GM19351 (cell line): ENCODE results near the gene OPCML.

Experiments
- ATAC-seq: cut with Tn5 transposase; IDR thresholded peaks from one replicate; pipeline ENCODE4 v1.9.1; 2021; ENCODE audit warnings: mild to moderate bottlenecking, moderate library complexity; ENCODE audit not compliant: unreplicated experiment

OPCML gene

DNA sequence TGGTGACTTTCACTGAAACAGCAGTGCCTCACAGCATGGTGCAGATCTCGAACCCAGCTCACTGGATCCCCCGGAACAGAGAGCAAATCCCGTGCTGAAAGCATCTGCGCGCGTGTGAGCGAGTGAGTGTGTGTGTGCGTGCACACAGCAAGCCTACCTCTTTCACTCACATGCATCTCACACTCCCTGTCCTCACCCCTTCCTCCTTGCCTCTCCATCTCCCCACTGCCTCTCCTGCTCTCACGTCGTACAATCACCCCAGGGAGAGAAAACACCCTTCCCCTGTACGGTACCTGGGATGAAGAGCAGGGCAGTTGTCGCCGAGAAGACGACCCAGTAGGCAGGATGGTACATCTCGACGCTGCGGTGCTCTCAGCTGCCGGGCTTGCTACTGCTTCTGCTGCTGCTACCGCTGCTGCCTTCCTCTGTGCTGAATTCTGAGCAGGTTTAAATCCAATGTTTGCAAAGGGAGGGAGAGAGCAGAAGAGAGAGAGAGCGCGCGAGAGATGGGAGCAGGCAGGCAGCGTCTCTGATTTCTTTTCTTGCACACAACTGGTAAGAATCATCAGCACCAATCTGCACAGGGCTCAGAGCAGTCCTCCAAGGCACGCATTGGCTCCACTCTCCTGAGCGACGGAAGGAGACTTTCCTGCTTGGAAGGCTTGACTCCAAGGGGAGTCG is at the start of gene OPCML:
TSS of gene OPCML (minus strand) at position 531 of the 681 bp plus-strand sequence.
- ATAC-seq = no peak

DNA sequence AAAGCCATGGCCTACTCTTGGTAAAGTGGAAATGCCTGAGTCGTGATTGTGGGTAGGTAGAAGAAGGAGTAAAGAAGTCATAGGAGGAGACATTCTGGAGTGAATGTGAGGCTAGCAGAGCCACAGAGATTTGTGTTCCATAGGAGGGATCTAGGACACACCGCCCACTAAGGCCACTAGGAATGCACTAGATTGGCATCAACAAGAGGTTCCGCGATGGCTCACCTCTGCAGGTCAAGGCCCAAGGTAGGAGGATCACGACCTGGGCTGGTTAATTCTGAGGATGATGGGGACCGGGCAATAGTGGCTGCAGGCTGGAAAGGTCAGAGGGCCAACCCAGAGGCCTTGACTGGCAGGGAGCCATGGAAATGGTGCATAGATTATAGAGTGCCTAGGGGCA is 48.8 kb upstream of the OPCML start:
- no peak for ATAC-seq

DNA sequence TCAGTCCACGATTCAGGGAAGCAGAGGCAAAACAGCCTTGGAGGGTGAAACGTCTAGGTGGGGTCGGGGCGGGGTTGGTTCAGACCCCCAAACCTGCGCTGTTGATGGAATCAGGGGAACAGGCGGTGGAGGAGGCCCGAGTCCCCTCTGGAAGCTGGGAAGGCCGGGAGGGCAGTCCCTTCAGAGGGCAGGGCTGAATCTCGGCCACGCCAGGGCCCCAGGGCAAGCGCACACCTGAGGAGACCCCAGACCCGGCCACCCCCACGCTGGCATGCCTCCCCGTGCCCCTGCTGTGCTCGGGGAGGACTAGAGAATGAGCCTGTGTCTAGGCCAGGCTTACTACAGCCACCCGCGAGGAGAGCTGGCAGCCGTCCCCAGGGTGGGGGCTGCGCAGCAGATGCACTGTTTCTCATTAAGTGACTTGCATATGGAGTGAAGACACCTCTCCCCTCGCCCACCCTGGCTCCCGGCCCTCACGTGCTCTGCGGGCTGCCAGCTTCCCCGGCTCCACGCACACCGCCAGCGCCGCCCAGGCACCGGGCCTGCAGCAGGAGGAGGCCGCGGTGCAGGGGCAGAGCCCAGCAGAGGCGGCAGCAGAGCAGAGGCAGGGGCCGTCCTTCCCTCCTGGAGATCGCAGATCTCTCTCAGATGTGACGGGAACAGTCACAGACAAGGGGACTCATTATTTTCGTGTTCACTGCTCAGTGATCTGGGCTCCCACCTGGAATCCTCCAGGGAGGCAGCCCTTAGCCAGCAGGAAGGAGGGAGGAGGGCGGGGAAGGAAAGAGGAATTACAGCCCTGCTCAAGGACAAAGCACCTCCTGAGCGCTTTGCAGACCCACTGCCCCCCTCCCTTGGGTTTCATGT is 47.1 kb upstream of the OPCML start:
- ATAC-seq = no peak

DNA sequence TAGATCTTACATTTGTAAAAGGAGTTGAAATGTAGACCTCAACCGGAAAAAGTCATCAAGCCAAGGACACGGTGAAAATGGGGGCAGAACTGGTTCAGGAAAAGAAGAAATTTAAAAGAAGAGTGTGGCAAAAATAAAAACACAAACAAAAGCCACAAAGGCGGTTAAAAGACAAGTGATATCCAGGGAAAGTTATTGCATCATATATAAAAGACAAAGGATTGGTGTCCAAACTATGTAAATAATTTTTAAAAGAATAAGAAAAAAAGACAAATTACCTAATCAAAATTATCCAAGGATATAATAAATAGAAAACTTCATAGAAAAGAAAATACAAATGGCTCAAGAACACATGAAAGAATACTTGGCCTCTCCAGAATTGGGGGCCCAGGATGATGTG is 45.1 kb upstream of the OPCML start:
- no peak for ATAC-seq

DNA sequence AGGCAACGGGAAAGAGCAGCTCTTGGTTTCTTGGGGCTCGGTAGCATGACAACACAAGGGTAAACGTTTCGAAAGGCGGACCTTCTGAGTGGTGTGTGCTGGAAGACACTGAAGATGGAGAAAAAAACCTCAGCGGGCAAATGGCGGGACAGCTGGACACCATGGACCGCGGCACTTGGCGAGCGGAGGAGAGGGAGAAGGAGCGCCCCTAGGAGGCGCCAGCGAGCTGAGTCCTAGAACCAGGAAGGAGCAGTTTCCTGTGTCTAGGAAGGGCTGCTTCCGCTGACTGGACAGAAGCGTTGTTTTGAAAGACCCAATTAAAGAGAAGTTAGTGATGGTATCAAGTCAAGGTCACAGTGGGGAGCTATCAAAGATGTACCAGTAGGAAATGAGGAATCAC is 44.0 kb upstream of the OPCML start:
- no peak for ATAC-seq

DNA sequence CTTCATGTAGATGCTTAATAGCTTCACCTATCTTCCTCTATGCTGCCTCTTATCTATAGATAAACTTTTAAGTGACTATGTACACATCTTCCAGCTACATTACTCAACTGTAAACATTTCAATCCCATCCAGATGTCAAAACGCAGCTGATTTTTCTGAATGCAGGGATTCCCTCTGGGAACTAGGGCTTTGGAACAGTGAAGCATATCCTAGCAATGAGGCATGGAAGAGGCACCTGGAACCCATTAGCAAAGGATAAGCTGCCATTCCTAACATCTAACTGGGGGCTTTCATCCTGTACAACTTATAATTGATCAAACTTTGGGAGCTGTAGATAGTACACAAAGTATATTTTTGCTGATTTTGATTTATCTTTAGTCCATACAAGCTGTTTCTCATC is 40.8 kb upstream of the OPCML start:
- ATAC-seq = no peak

DNA sequence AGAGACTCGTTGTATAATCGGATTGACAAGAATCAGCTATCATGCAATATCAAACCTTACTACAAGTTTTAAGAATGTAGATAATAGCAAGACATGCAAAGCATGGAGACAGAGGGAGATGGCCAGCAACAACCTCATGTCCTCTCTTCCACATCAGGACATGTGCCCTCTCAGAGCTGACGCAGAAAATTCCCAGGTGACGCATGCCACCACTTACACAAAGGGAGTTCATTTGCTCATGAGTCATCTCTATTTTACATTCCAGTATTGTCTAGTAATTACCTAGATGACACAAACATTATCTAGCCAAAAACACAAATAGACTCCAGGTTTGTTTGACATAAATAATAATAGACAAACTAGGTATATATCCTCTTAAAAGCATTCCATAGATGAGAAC is 38.1 kb upstream of the OPCML start:
- ATAC-seq = no peak

DNA sequence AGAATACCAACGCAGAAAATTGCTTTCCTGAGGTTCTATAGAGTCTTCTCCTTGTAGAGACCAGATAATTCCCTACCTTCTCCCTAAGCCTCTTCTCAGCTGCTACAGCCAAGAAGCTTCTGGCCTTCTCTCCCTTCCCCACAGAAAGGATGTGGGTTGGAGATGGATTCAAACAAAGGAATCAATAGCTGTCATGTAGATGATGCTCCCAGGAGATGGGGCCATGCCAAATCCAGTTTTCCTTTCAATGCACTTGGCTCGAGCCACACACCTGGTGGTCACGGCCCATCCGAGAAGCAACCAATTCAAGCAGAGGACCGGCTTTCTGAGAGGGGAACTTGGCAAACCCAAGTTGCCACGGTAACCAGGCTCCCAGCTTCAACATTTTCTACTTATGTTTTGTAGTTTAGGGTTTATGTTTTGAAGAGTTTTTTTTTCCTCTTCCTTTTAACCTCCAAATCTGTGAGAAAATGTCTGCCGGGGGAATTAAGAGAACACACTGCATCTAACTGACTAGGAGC is 31.3 kb upstream of the OPCML start:
- no peak for ATAC-seq

DNA sequence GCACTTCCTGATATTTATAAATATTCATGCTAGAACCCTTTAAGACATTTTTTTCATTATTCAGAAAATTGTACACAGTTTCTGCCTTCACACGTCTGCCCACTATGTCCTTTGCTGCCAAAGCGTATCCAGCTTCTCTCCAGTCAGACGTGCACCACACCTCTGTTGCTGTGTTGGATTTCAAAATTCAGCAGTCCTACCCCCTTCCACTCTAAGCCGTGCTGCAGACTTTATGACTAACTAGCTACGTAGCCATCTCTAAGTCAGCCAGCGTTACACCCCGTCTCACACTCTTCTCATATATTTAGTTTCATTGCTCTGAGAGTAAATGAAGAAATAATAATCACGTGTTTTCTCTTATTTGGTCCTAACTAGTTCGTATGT is 28.2 kb upstream of the OPCML start:
- no peak for ATAC-seq

DNA sequence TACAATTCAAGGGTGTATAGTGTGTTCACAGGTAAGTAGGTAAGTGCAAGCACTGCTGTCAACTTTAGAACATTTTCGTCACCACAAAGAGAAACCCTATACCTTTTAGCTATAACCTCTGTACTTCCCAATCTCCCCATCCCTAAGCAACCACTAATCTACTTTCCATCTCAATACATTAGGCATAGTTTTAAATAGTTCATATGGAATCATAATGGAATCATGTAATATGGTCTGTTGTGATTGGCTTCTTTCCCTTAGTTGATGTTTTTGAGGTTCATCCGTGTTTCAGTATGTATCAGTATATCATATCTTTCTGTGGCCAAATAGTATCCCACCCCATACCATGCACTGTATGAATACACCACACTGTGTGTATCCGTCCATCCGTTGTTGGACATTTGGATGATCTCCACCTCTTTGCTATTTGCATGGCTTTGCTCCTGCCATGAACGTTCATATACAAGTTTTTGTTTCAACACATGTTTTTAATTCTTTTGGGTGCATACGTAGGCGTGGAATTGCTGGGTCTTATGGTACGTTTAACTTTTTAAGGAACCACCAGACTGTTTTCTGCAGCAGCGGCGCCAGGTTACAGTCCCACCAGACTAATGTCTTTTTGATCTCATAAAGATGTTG is 27.7 kb upstream of the OPCML start:
- ATAC-seq = no peak

DNA sequence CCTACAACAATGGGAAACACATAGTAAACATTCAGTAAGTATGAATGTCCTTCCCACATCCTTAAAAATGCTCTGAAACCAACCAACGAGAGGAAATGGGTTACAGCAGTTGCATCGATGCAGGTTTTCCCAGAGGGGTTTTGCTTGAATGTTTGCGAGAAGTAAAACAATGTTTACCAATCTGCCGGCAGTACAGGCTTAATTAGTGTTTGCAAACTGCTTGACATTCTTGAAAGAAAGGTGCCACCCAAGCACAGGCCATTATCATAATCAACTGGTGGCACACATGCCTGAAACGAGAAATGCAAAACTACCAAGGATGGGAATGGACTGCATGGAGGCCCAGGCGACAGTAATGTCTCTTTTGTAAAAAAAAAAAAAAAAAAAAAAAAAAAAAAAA is 27.1 kb upstream of the OPCML start:
- ATAC-seq = no peak

DNA sequence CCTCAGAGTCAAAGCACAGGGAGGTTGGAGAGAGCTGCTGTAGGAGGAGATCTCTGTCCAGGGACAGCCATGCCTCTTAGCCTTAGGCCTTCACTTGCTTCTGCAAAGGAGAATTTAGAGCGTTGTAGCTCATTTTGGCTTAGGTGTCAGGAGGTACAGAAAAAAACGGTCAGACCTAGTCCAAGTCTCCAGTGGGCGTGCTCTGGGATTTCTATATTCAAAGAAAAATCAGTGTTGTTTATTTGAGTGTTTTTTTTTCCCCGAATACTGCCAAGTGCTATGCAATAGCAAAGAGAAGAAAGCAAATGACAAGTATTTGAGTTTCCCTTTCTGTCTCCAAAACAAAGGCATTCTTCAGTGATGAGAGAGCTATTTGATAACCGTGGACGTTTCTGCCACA is 22.7 kb upstream of the OPCML start:
- ATAC-seq = no peak

DNA sequence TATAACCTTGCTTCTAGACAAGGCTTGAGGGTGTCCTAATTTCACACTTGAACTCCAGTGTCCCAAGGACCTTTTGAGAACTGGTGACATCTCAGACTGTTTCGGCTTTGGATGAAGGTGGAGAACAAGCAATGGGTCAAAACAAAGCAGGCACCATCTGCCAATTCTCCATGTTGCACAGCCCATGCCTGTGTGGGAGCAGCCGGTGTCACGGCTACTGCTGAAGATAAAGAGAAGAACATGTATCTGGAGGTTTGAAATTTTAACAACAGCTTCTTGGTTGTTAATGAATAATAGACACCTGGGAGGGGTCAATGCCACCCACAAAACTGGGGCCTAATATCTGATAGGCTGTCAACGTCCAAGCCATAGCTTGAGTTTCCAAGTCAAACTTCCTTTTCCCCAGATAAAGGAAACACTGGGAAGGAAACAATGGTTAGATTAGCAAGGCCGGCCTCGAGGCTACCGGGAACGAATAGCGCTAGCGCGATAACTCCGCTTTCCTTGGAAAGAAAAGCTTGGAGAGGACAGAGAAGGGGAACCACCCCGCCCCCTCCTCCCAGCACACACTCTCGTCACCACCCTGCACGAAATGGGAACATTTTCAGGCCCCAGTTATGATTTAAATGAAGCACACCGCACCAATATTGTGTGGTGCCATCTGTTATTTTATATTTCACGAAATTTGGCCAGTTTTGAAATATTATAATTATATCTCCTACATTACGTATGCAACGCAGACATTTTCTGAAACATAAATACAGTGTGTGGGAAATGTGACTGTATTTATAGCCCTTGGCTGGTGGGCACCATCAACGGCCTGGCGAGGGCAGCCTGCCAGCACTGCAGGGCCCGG is 21.8 kb upstream of the OPCML start:
- ATAC-seq = no peak

DNA sequence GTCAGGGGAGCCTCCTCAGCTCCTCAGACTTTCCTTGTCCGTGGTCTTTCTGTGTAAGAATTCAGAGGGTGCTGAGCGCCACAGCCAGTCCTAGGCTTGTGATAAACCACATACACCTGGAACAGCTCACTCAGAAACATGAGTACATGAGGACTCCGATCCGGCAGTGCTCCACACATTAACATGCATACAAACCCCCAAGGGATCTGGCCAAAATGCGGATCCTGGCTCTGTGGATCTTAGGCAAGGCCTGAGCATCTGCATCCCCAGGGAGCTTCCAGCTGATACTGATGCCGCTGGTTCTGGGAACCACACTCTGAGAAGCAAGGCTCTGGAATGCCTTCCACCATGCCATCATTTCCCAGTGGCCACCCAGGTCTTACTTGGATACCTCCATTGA is 20.6 kb upstream of the OPCML start:
- no peak for ATAC-seq

DNA sequence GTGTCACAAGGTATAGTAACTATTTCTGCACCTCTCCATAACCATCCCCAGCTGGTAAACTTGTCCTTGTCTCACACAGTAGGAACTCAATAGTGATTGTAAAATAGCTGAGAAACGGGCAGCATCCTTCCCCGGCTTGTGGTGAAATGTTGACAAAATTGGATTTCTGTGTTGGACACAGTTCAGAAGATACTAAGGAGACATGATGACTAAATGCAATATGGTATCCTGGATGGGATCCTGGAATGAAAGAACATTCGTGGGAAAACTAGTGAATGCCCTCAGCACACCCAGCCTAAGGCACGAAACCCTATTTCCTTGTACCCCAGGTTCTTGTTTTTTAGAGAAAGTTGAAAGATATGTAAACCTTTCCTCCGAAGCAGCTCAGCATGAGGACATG is 18.8 kb upstream of the OPCML start:
- no peak for ATAC-seq

DNA sequence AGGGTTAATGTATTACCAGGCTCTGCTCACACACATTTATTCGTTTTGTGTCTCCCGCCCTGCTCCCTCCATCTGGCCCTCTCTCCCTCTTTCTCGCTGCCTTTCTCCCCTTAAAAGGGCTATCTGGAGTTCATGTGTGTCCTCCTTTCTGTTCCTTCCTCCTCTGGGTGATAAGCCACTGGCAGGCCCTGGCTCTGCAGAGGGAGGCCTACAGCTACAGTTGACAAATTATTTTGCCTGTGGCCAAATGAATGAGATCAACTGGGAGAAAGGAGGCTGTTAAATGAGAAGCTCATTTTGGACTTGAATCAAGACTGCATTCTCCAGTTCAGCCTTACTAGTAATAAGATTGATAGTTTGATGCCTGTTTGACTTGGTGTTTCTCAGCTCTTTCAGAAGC is 17.5 kb upstream of the OPCML start:
- no peak for ATAC-seq

DNA sequence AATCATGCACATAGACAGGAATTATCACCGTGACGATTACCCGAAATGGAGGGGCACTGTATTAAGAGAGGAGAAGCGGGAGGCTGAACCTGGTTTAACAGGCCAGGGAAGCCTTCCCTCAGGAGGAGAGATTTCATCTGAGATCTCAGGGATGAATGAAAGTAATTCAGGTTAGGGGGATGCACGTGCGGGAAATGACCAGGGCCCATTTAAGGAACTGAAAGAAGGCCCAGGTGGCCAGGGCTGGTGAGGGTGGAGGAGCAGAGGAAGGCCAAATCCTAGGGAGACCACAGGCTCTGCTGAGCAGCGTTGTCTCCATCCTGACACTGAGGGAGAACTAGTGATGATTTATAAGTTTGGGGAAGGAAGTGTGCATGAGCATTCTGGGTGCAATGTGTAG is 16.3 kb upstream of the OPCML start:
- ATAC-seq = no peak

DNA sequence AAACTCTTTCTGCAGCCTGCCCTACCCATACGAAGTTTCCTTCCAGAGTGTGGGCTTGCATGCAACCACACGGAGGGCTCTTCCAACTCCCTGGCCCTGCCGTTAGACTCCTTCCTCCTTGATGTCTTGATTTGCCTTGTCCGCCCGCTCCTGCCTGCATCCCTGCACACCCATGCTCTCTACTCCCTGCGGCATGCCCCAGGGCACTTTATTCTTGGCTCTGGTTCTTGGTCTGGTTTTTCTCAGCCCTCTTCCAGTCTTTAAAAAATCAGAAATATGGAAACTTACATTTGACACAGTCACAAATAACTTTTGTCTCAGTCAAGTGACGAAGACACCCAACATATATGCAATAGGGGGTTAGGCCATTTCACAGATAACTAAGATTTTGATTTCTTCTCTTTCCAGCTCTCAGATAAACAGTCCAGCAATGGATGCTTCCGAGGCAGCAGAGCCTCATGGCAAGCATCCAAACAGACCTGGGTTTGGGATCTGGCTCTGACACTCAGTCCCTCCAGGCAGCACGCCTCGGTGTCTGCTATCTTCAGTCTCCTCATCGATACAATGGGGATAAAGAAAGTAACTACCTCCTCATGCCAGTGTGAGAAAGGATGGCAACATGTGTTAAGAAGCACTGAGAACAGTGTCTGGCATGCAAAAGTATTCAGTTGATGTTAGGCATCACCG is 15.7 kb upstream of the OPCML start:
- no peak for ATAC-seq

DNA sequence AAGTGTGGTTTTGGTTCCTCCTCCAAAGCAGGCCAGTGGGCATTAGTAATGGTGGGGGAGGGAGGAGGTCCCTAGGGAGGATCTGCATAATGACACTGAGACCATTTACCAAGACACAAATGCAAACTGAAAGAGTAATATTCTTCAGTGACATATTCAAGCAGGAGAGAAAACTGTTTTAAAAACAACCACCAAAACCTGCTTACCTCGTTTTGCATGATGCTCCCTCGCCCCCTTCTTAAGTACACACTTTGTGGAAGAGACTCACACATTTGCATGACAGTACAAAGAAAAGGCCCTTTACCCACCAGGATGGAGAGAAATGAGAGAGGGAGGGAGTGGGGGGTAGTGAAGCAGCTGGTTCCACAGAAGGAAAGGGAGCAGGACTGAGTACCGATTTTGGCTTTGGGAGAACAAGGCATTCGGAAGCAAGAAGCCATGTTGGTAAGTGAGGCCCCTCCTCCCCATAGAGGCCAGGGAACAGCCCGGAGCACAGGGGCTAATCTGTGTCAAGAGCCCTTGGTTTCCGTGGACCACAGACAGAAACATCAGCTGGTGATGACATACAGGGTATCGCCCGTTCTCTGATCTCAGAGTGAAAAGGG is 13.0 kb upstream of the OPCML start:
- peak; percentile 47 for ATAC-seq

DNA sequence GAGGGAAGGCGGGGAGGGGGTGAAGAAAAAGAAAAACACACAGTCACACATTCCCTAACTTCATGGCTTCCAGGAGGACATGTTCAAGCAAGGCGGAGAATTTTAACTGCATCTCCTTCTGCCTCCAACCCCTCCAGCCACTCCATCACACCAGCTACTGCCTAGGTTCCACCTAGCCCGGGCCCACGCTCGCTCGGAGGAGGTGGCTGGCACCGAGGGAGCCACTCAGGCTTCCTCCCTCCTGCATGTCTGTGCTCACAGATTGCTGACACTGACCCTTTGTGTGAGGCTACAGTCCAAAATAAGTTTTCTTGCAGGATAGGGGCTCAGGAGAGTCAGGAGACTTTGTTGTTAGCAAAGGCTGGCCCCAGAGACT is 9.4 kb upstream of the OPCML start:
- no peak for ATAC-seq
